HG03175 (cell line): Measurements from ENCODE around the gene EHMT1.
"Not testable (repeated sequence)": the region's sequence is repeated elsewhere in the genome, so short reads cannot be mapped to it uniquely, and the experiment has no call there.

Experiments used
- ATAC-seq: cut with Tn5 transposase; IDR thresholded peaks from one replicate; pipeline ENCODE4 v1.9.1; 2021; ENCODE audit warnings: mild to moderate bottlenecking, moderate library complexity; ENCODE audit not compliant: unreplicated experiment

The EHMT1 gene

GRCh38 chr9:137590123-137590468 is 28.7 kb upstream of the EHMT1 start:
- no peak for ATAC-seq

GRCh38 chr9:137590469-137591383 is 28.1 kb upstream of the EHMT1 start, which contains the start of gene ZMYND19:
TSS of gene ZMYND19 (minus strand) at chr9:137590512. CDS start at chr9:137590263, 249 bp downstream.
- ATAC-seq, result peak; percentile 85

- no peak for ATAC-seq
Observed at GRCh38 chr9:137592767-137593166, 26.0 kb upstream of the EHMT1 start.

- no peak for ATAC-seq
Observed at GRCh38 chr9:137593176-137593575, 25.6 kb upstream of the EHMT1 start.

GRCh38 chr9:137596577-137596976 is 22.2 kb upstream of the EHMT1 start:
- not testable (repeated sequence) for ATAC-seq

GRCh38 chr9:137598943-137599342 is 19.9 kb upstream of the EHMT1 start:
- ATAC-seq, result no peak

- ATAC-seq, result no peak
Observed at GRCh38 chr9:137602661-137603060, 16.1 kb upstream of the EHMT1 start.

- ATAC-seq, result no peak
Observed at GRCh38 chr9:137603879-137604278, 14.9 kb upstream of the EHMT1 start.

- no peak for ATAC-seq
Observed at GRCh38 chr9:137604345-137605086, 14.3 kb upstream of the EHMT1 start.

- peak; percentile 83 for ATAC-seq
Observed at GRCh38 chr9:137605121-137606004, 13.4 kb upstream of the EHMT1 start, which contains the start of gene ARRDC1. TSS of gene ARRDC1 (plus strand) at chr9:137605686. CDS start at chr9:137605718, 32 bp downstream.

GRCh38 chr9:137606005-137606621 is 12.7 kb upstream of the EHMT1 start:
- ATAC-seq, result peak; percentile 6

GRCh38 chr9:137606734-137607138 is 12.1 kb upstream of the EHMT1 start:
- ATAC-seq, result no peak

GRCh38 chr9:137607141-137607857 is 11.5 kb upstream of the EHMT1 start:
- ATAC-seq, result no peak

- no peak for ATAC-seq
Observed at GRCh38 chr9:137610944-137611343, 7.9 kb upstream of the EHMT1 start.

GRCh38 chr9:137611623-137612609 is 6.9 kb upstream of the EHMT1 start:
- no peak for ATAC-seq

GRCh38 chr9:137612741-137613142 is 6.1 kb upstream of the EHMT1 start:
- no peak for ATAC-seq

GRCh38 chr9:137613259-137613658 is 5.5 kb upstream of the EHMT1 start:
- no peak for ATAC-seq

- ATAC-seq, result no peak
Observed at GRCh38 chr9:137613738-137614523, 4.9 kb upstream of the EHMT1 start.
